HEK293 (cell line): Measurements from ENCODE around the gene STAP2.

Source experiments
- CTCF ChIA-PET: fragments of 350-600 bp; formaldehyde crosslinking; extraction: SDS; loops from one replicate; lab custom pipeline; 2021; ENCODE audit warnings: antibody characterized with exemption; lab: Yijun Ruan, JAX
- POLR2A ChIA-PET: fragments of 300-600 bp; formaldehyde crosslinking; extraction: SDS; loops from one replicate; lab custom pipeline; 2020; ENCODE audit warnings: antibody characterized with exemption, inconsistent platforms; lab: Yijun Ruan, JAX
- H3K27ac ChIP-seq: fragments of 200-500 bp; sonication (Bioruptor generic); 2 replicates; pipeline ENCODE4 v1.5.1; 2014; ENCODE audit warnings: low read depth, low read length, control low read depth, inconsistent platforms; ENCODE audit errors: extremely low read depth
- H3K36me3 ChIP-seq, 2 experiments: fragments of 200-500 bp in 1 of 2; sonication (Bioruptor generic) in 1 of 2; 1 replicate in 1 of 2; 2 replicates in 1 of 2; pipeline ENCODE4 v1.5.1; 2014 to 2017; ENCODE audit warnings: inconsistent platforms in 2 of 2, low read length in 2 of 2; ENCODE audit not compliant: control insufficient read depth in 2 of 2, insufficient read depth in 1 of 2
- H3K4me1 ChIP-seq: fragments of 200-500 bp; sonication (Bioruptor generic); 2 replicates; pipeline ENCODE4 v1.5.1; 2014; ENCODE audit warnings: mild to moderate bottlenecking, low read length, inconsistent platforms; ENCODE audit not compliant: control insufficient read depth, insufficient read depth
- H3K4me3 ChIP-seq: 2 replicates; pipeline ENCODE4 v1.5.1; 2011; ENCODE audit warnings: low read depth, mild to moderate bottlenecking, control low read depth, low read length, moderate library complexity
- H3K9me3 ChIP-seq: fragments of 200-500 bp; sonication (Bioruptor generic); 2 replicates; pipeline ENCODE4 v1.5.1; 2014; ENCODE audit warnings: low read depth, low read length, inconsistent platforms; ENCODE audit not compliant: control insufficient read depth, insufficient read depth
- ATF2 ChIP-seq: fragments of 450-650 bp; formaldehyde crosslinking; IDR thresholded peaks from 2 replicates; pipeline ENCODE4 v1.5.1; 2016; ENCODE audit warnings: missing biosample characterization, missing genetic modification characterization, low read depth
- FEZF1 ChIP-seq: fragments of 450-650 bp; formaldehyde crosslinking; IDR thresholded peaks from 2 replicates; pipeline ENCODE4 v1.5.1; 2016; ENCODE audit warnings: missing biosample characterization, missing genetic modification characterization
- HIC1 ChIP-seq: fragments of 450-650 bp; formaldehyde crosslinking; IDR thresholded peaks from 2 replicates; pipeline ENCODE4 v1.5.1; 2016; ENCODE audit warnings: missing biosample characterization, missing genetic modification characterization
- KLF16 ChIP-seq: fragments of 450-650 bp; formaldehyde crosslinking; IDR thresholded peaks from 2 replicates; pipeline ENCODE4 v1.5.1; 2017; ENCODE audit warnings: missing biosample characterization, missing genetic modification characterization
- MEIS1 ChIP-seq: sonication (generic); formaldehyde crosslinking; IDR thresholded peaks from 2 replicates; pipeline ENCODE4 v1.8.1; 2022; ENCODE audit warnings: missing genetic modification reagents, mild to moderate bottlenecking, borderline replicate concordance
- PRDM10 ChIP-seq: fragments of 450-650 bp; formaldehyde crosslinking; IDR thresholded peaks from 2 replicates; pipeline ENCODE4 v1.5.1; 2016; ENCODE audit warnings: missing biosample characterization, missing genetic modification characterization
- PRDM2 ChIP-seq: fragments of 450-650 bp; formaldehyde crosslinking; IDR thresholded peaks from 2 replicates; pipeline ENCODE4 v1.5.1; 2016; ENCODE audit warnings: missing biosample characterization, missing genetic modification characterization, borderline replicate concordance
- ZNF155 ChIP-seq: fragments of 450-650 bp; formaldehyde crosslinking; IDR thresholded peaks from 2 replicates; pipeline ENCODE4 v1.5.1; 2016; ENCODE audit warnings: missing biosample characterization, missing genetic modification characterization
- ZNF174 ChIP-seq: fragments of 450-650 bp; formaldehyde crosslinking; IDR thresholded peaks from 2 replicates; pipeline ENCODE4 v1.5.0; 2017; ENCODE audit warnings: missing biosample characterization, mild to moderate bottlenecking, missing genetic modification characterization
- ZNF19 ChIP-seq: fragments of 450-650 bp; formaldehyde crosslinking; IDR thresholded peaks from 2 replicates; pipeline ENCODE4; 2016; ENCODE audit warnings: missing biosample characterization, missing genetic modification characterization, low read depth
- ZNF214 ChIP-seq: fragments of 450-650 bp; formaldehyde crosslinking; IDR thresholded peaks from 2 replicates; pipeline ENCODE4 v1.5.1; 2017; ENCODE audit warnings: missing biosample characterization, mild to moderate bottlenecking, missing genetic modification characterization, borderline replicate concordance
- ZNF426 ChIP-seq: fragments of 450-650 bp; formaldehyde crosslinking; IDR thresholded peaks from 2 replicates; pipeline ENCODE4 v1.5.1; 2017; ENCODE audit warnings: missing biosample characterization, missing genetic modification characterization, mild to moderate bottlenecking, inconsistent platforms, moderate library complexity
- ZNF585B ChIP-seq: fragments of 450-650 bp; formaldehyde crosslinking; IDR thresholded peaks from 2 replicates; pipeline ENCODE4 v1.5.1; 2016; ENCODE audit warnings: missing biosample characterization, missing genetic modification characterization

Gene STAP2

GRCh38 chr19:4367336-4367723 is 28.7 kb upstream of the STAP2 start:
- Histone ChIP-seq H3K4me3 (no peak overlapping the region), H3K9me3 (no peaks in the 10 kb centered on the region), H3K4me1 (0 out of 2 replicates have a peak, but pooled peaks cover 5% of the 10 kb centered on the region), H3K27ac (no peak overlapping the region), H3K36me3 (peaks cover 9 to 52% of the 10 kb centered on the region in 2 experiments; a peak in 2 of 3 replicates)
- no peak for TF ChIP-seq ZNF19 (tag by site-specific recombination)
- TF ChIP-seq ATF2: no peak
- TF ChIP-seq ZNF214 (tag by site-specific recombination): no peak
- TF ChIP-seq FEZF1 (tag by site-specific recombination): no peak
- TF ChIP-seq PRDM2: no peak
- no peak for TF ChIP-seq PRDM10 (tag by site-specific recombination)
- TF ChIP-seq MEIS1 (CRISPR knock-in tag): no peak
- TF ChIP-seq ZNF174 (tag by site-specific recombination): no peak
- TF ChIP-seq ZNF155 (tag by site-specific recombination): no peak
- no peak for TF ChIP-seq KLF16 (tag by site-specific recombination)
- TF ChIP-seq ZNF426 (tag by site-specific recombination): no peak
- no peak for TF ChIP-seq HIC1
- TF ChIP-seq ZNF585B (tag by site-specific recombination): no peak
- ChIA-PET CTCF (interaction anchor here (1.6 to 4.7 kb wide), 3 partner anchors 15 to 100 kb away, joined by 8 to 19 read pairs (median 14); partner anchors contain the start of gene SH3GL1), POLR2A (no interaction called here)
